HG03457 (cell line): Measurements from ENCODE around the gene MLLT3.
A peak's percentile ranks its signal among the peaks of the same experiment; 100 is the strongest.

Source experiments
- ATAC-seq: cut with Tn5 transposase; IDR thresholded peaks from one replicate; pipeline ENCODE4 v1.9.1; 2021; ENCODE audit warnings: moderate number of reproducible peaks; ENCODE audit not compliant: unreplicated experiment

Gene MLLT3

DNA sequence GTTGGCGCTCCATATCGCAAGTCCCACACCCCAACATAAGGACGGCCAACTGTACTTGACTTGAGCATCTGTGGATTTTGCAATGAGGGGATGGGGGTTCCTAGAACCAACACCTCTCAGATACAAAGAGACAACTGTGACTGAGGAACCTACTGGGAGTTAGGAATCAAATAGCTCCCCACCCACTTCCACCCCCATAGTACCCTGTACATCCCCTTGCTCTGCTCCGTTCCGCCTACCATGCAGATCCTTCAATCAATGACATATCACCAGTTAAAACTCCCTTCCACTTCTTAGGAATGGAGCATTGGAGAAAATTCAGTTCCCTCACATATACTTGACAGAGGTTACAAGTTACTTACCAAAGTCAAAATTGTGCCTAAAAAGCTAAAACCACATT lies 140.9 kb downstream of the MLLT3 start:
- ATAC-seq: no peak

DNA sequence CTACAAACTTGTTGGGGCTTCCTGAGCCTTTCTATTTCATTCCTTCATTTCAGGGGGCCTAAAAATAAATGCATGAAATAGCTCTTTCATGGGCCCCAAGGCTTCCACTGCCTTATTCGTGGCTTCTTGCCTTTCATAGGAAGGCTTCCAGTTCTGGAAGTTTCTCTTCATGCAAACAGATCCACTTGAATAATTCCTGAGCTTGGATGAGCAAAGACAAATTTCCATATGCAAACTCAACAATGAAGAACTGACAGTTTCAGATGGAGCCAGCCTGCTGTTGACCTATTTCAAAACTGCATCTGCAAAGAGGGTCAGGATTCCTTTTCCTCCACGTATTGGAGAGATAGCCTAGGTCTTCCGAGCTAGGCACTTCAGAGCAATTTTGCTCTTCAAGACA lies 142.1 kb downstream of the MLLT3 start:
- ATAC-seq: no peak

DNA sequence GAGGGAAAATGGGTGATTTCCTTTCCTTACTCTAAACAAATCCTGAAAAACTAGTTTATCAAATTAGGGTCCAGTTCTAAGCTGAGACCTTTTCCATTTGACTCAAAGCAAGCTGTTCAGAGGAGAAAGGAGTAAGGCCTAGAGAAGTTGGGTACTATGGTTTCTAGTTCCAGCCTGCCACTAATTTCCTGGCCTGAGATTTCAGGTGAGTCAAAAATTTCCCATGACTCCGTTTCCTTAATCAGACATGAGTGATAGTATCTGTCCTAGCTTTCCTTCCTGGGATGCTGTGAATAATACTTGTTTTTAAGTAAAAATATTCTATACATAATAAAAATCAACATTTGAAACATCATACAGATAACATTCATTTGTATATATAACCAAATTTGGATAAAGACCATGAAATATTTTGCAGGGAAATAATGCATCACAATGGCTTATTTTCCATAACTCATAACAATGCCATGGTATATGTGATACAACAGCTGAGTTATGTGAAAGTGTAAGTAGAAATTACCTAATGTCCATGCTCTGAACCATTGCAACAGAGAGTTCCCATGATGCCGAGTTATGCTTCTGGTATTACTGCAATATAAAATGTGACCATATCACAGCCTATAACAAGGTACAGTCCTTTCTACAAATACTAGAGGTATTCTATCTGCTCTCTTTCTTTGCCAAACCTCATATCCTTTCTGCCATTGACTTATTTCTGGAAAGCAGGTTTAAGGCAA lies 142.7 kb downstream of the MLLT3 start:
- peak; percentile 79 for ATAC-seq

DNA sequence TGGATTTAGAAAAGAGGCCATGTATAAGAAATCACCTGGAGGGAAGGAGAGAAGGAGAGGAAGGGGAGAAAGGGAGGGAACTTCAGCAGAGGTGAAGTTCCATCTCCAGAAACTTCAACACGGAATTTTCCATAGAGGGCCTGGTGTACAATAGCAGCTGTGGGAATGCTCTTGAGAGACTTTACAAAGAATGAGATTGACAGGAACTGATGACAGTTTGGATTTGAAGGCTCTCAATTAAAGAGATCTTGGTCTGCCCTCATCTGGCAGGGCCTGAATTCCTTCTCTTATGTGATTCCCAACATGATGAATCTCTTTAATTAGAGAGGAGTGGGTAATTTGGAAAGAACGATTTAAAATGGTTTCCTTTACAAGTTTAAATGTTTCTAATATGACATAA lies 143.5 kb downstream of the MLLT3 start:
- ATAC-seq: no peak

DNA sequence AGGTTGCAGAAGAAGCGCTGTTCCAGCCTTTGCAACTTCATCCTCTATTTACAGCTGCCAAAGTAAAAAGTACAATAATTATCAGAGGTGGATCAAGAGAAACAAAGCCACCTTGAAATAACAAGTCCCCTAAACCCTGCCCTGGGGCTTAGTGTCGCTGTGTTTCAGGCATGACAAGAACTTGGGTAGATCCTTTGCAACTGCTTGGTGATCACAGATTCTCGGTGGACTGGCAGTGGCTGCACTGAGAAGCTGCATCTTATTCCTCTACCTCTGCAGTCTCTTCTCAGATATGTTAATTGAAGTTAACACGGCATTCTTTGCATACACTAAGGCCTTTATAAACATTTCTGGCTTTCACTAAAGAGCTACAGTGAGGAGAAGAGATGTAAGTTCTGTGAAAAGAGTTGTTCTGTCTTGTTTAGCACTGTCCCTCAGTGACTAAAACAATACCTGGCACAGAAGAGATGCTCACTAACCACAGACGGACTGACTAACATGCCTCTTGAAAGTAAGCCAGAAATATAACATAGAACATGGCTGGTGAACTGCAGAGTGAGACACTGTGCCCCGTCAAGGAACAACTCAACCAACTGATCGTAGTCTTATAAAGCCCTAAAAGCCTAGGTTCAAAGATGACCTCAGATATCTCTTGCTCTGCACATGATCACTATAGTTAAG lies 144.2 kb downstream of the MLLT3 start:
- ATAC-seq: no peak

DNA sequence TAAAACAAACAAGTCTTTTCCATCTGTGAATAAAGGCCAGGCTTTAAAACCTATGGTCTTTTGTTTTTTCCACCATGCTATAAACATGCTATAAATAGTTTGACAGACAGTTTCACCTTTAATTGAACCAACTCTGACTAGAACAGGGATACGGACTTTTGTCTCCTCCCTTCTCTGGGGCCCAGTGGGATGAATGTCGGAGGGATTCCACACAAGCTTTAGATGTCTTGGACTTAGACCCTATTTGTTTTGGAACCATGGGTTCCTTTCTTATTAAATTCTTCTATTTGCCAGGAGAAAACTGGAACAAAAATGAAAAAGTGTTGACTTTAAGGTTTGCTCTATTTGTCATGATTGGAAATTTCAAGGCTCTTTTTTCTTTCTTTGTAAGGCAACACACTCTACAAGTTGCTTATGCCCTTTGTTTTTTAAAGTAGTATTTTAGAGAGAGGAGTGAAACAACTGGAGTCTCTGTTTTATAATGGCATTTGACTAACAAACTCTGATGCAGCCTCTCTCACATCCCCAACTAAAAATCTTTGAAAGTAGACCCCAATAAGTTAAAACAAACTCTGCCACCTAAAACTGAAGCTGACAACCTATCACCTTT lies 145.3 kb downstream of the MLLT3 start:
- ATAC-seq: no peak

DNA sequence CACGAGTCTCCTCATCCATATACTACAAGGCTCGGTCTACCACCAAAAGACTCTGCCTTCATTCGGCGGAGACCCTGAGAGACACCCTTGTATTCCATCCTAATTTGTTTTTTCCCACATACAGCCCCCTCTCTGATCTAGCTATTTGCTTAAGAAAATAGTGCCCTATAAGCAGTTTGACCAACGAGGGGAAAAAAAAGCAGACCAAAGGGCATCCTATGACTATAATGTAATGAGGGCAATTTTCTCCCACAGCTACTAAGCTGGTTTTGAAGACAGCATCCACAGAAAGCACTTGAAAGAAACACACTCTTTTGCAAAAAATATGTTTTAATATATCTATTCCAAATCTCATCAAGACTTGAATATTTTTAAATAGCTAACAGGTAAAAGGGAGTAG lies 147.8 kb downstream of the MLLT3 start:
- ATAC-seq: no peak

DNA sequence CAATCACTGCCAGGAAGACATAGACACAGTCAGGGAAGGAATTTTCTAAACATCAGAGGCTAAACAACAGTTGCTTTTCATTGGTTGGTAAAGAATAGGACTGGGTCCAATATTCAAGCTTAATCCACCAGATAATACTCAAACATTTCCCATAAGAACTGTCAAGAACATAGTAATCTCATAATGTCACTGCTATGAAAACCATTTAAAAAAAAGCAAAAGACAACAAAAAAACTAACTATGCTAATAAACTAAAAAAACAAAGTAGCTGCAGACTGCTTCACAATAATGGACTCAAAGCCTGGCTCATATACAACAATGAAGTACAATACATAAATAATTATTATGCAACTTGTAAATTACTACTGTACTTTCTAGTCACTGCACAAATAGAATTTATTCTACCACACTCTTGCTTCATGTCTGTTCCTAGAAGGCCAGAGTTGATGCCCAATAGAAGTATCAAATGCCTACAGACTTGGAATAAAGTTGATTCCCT lies 148.7 kb downstream of the MLLT3 start:
- no peak for ATAC-seq

DNA sequence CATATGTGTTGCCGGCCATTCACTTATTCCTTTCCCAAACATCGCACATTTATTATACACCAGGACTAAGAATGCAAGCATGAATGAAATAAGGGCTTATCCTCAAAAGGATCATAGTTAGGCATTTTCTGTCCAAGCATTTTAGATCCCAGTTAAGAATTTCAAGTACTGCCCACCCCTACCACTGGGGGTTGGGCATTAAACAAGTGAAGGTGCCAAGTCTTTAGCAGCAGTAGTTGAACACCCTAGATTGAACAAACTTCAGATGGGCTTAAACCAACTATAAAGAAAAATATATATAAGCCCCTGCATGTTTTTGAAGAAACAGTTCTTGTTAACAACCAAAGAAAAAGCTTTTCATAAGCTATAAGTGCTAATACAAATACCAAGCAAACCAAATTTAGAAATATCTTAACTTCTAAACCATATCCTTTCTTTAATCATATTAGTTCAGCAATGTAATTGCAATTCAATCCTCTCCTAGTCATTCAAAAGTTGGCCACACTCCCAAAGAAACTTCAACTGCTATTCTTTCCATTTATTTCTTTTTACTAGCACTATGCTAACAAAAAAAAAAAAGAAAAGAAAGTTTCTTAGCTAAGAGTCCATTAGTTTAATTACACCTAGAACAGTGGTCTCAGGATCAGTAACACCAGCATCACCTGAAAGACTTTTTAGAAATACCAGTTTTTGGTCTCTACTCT lies 149.8 kb downstream of the MLLT3 start:
- no peak for ATAC-seq

DNA sequence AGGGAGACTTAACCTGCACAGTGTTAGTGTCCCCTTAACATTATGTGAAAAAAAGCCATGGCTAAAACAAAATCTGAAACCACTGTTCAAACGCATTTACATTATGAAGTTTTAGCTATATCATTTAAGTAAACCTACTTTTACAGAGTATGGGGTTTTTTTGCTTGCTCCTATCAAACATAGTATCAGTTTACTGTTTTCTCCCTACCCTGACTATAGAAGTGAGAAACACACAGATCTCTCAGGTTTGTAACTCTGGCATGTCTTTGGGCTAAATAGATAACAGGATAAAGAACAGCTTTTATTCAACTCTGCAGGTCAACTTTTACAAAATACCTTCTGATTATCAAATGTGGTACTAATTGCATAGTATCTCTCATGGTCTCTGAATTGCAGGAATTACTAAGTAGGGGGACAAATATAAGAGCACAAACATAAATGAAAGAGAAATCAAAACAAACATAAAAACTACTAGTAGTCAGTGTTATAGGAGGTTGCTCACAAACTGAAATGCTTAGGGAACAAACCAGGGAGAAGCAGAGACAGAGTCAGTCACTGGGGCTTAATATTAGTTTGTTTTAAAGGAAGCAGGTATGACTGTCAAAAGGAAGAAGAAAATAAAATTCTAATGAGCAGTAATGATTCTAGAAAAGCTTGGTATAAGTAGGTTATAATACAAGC lies 155.8 kb downstream of the MLLT3 start:
- no peak for ATAC-seq

DNA sequence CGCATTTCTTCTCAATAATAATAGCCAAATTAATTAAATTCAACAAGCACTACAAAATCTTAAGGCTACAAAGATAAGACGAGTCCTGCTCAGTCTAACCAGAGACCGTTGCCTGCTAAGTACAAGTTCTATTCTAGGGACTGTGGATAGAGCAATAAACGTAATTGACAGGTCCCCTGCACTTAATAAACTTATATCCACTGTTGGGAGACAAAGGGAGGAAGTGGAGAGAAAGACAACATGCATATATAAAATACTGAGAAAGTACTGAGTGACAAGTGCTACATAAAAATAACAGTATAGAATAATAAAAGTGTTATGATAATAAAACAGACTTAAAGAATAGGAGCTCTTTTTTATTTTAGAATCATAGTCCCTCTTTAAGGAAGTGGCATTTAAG lies 158.1 kb downstream of the MLLT3 start:
- no peak for ATAC-seq

DNA sequence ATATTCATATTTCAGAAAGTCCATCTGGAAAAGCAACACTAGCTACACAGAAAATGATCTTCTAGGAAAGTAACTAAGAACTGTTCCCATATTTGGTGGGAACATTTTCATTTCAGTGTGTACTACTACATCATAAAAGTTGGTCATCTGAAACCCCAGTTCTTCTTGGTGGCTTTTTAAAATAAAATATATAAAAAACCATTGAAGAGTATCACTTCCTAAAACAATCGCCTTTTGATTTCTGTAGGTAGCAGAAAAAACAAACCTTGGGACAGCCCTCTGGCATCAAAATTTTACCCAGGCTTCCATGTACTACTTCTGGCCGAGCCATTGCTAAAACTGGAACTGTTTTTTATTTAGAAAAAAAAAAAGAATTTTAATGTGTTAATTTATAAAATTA lies 158.5 kb downstream of the MLLT3 start:
- ATAC-seq: no peak

DNA sequence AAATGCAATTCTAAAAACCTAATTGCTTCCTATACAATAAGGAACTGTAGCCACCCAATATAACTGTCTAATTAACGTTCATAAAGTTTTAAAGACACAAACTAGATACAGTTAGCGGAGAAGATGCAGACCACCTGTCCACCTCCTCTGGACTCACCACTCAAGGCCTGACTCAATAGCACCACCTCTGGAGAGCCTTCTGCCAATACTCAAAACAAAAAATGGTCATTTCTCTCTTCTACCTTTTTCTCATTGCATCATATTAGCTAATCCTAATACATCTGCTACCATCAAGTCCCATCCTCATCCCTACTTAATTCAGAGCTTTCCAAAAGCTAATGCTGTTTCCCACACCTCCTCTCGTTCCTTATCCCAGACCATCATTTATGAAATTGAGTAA lies 159.9 kb downstream of the MLLT3 start:
- ATAC-seq: no peak

DNA sequence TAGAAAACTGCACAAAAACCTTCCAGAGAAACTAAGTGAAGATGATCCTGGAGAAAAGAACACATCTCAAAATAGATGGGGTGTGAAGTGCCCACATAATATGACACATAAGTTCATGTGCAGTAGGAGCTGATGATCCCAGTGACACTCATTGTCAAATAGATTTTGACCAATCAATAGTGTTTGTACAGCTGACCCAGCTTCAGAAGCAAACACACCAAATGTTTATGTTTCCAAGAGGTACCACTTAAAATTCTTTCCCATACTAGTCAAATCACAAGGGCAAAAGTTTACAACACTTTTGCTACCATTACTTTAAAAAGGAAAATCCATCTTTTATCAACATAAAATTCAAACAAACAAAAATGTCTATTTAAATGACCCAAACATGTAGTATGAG lies 175.0 kb downstream of the MLLT3 start:
- no peak for ATAC-seq

DNA sequence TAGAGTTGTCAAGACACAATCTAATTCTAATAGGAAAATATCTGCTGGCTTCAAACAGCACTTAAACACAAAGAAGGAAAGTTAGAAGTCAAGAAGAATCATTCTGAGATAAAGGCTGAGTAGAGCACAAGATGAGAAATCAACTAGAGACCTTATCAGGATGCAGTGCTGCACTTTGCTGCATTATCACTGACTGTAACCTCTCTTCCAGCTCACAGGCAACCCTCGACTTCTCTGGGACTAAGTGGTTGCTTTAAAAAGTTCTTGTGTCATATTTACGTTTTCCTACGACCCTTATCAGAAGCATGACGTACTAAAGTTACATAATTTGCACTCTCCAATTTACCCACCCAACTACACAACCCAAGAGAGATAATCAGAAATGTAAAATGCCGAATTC lies 176.1 kb downstream of the MLLT3 start:
- ATAC-seq: no peak

DNA sequence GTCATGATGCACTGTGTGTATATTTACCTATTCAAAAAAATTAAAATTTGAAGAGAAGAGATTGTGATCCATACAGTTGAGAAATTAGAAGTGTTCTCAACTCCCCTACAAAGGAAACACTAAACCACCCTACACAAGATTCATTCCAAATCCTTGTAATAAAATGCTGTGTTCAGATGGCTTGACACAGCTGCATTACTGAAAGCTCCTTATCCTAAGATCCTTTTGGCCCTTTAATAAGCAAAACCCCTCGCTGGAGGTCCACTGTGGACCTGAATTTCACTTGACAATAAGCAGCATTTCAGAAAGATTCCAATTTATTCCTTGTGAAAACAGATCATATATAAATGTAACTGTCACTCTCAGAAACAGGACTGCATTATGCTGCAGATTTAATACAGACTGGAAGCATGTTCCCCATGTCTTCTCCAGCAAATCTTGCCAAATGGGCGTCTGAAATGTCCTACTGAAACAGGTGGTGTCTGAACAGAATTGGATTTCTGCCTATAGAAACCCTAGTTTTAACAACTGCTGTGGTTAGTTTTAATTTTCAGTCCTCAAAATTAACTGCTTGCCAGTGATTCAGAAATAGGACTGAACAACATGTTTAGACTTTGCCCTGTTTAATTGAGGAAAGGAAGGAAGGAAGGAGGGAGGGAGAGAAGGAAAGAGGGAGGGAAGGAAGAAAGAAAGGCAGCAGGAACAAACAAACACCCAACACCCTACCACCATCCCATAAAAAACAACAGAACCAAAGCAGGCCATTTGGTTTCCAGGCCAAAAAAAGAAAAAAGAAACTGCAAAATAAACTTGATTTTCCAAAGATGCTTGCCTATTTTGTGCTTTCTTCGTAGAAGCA lies 179.6 kb downstream of the MLLT3 start:
- no peak for ATAC-seq

DNA sequence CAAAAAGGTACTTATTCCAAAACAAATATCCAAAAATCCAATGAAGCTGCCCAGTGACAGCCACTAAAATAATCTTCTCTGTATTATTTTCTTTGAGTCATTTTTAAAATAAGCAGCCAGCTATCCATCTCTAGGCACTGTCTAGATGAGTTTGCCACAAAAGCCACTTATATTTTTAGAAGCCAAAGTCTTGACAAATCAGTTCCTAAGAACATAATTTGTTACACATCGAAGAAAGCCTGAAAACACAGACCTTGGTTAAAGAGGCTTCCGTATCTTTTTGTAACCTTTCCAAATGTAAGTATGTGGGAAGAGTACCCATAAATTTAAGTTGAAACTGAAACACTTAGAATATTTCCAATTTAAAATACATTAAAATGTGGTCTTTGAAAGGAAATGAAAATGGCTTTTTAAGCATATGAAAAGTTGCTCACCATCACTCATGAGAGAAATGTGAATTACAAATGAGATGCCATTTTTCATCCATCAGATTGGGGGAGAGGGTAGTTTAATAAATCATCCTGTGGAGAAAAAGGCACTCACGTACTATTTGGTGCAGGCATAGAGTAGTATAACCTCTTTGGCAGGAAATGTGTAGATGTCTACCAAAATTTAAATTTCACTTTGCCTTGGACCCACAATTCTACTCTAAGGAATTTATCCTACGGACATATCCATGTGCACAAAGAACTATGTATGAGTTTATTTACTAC lies 180.4 kb downstream of the MLLT3 start:
- no peak for ATAC-seq

DNA sequence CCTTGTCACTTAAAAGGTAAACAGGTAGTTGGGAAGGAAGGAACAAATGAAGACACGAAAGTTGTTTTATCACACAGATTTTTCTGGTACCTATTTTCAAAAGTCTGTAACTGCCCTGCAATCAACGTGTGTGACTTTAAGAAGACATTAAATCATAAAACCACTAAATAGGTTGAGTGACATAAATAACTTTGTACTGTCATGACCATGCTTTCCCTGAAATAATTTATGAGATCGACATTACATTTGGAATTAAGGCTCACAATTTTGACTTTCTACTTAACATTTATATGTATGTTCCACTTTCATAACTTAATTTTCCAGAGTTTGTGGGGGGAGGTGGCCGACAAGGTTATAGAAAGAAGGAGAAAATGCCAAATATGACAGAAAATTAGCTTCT lies 181.1 kb downstream of the MLLT3 start:
- no peak for ATAC-seq

DNA sequence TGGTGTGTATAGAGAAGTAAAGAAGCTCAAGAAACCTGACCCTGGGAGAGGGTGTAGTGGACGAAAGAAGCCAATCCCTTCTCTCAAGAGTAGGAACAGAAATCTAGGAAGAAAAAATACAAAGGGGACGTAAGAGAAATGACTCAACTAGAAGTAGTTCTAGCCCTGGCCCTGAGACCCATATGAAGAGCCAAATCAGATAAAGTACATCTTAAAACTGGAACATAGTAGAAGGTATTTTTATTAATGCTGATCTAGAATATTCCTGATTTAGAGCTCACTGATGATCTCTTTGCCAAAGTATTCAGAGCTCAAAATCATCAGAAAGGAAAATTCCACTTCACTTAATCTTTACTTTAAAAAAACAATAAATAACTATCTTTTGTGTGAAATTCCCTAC lies 184.8 kb downstream of the MLLT3 start:
- ATAC-seq: no peak
